GM19239 (cell line): ENCODE results near the gene GRID2.
"Not testable (repeated sequence)": the region's sequence is repeated elsewhere in the genome, so short reads cannot be mapped to it uniquely, and the experiment has no call there.

Experiments used
- DNase-seq: peaks from one replicate; pipeline ENCODE4 v3.0.0; 2011; ENCODE audit warnings: low spot score; ENCODE audit not compliant: insufficient read length
- FAIRE-seq: peaks from 2 replicates; lab custom pipeline; 2011; peaks lifted over from hg19 to GRCh38; lab: Jason Lieb, UNC

Gene GRID2

DNA sequence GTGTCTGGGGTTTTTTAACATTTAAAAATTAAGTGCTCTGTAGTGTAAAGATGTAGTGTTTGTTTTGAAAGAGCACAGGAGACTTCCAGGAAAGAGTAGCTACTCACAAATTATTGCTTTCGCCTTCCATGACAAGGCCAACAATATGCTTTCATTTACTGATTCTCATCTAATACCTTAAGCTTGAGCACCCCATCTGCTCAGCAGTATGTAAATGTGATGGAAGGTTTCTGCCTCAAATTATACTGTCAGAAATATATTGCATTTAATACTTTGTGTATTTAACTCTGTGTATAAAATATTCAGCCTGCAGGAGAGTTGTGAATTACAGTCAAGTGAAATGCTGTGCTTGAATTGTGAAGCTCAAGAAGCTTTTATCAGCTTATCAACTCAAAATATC is 1228.5 kb downstream of the GRID2 start:
- no peak for DNase-seq
- no peak for FAIRE-seq

DNA sequence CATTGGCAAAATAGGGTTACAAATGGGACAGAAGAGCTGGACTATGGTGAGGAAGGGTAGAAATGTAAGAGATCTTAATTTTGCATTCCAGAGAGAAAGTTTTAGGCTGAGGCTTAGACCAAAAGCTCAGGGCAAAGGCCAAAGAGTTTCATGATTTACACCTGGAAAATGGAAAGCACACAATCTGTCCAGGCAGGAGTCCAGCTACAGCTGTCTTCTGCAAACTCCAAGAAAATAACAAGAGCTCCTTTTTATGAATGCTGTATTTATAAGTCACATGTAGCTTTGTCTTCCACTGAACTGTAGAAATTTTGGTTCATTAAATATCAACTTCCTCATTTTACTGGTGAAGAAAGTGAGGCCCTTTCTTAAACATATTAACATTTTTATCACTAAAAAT is 1236.8 kb downstream of the GRID2 start:
- no peak for DNase-seq
- no peak for FAIRE-seq

DNA sequence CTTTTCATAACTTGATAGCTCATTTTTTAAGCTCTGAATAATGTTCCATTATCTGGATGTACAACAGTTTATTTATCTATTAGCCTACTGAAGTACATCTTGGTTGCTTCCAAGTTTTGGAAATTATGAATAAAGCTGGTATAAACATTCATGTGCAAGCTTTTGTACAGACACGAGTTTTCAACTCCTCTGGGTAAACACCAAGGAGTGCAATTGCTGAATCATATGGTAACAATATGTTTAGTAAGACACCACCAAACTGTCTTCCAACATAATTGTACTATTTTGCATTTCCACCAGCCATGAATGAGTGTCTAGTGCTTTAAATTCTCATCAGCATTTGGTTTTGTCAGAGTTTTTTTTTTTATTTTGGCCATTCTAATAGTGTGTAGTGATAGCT is 1258.1 kb downstream of the GRID2 start:
- DNase-seq: no peak
- FAIRE-seq: no peak

DNA sequence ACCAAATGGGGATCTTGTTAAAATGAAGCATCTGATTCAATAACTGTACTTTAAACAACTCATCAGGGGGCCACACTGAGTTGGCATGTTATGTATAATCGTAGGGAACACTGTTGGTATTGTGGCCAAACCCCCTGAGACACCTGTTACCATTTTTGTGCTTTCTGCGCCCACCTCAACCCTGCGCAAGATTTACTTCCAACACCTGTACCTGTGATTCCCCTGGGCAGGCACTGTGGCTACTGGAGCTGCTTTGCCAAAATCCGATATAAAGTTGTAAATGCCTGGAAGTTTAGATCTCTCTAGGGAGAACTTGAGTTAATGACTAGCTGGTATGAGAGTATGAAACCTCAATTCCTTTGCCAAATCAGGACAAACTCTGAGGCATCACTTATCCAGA is 1265.0 kb downstream of the GRID2 start:
- DNase-seq (no peak), FAIRE-seq (no peak)

DNA sequence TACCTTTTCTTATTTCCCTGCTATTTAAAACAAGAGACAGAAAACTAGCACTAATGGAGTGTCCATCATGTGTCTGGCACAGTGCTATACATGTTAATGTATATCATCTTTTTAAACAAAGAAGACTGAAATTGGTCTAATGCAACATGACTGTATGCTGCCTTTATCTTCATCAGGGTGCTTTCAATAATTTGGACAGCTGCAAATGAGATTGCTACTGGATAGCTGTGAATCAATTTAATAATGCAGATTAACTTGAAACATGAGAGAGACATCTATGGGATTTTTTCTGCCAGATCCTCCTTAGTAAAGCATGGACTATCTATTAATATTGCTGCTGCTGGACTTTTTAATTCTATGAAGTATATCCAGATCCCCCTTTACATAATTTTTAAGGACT is 1269.5 kb downstream of the GRID2 start:
- FAIRE-seq: no peak
- no peak for DNase-seq

DNA sequence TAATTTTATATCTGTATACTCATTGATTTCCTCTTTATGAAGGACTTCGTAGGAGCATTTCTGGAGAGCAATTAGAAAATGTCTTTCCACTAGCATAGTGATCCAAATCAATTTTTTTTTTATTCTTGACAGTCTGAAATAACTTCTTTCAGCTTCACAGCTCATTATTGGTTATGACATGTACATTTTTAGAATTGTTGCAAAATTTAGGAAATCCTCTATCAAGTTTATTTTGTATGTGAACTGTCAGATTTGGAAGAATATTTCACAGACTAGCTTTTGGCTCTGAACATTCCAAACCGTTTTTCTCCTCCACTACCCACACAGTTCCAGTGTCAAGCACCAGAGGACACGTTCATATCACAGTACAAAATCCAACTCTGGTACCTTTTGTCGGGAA is 1275.2 kb downstream of the GRID2 start:
- DNase-seq (no peak), FAIRE-seq (no peak)

DNA sequence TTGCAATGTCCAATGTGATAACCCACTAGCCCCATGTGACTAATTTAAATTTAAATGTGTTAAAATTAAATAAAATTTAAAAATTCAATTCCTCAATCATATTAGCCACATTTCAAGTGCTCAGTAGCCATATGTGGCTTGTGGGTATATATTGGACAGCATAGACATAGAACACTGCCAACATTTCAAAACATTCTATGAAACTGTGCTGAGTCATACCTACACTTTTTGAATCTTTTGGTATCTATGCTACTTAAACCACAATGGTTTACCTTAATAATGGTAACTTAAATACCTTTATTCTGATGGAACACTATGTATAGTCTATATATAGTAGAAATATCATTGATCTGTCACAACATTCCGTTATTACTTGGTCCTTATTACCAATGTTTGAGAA is 1301.4 kb downstream of the GRID2 start:
- no peak for DNase-seq
- no peak for FAIRE-seq

DNA sequence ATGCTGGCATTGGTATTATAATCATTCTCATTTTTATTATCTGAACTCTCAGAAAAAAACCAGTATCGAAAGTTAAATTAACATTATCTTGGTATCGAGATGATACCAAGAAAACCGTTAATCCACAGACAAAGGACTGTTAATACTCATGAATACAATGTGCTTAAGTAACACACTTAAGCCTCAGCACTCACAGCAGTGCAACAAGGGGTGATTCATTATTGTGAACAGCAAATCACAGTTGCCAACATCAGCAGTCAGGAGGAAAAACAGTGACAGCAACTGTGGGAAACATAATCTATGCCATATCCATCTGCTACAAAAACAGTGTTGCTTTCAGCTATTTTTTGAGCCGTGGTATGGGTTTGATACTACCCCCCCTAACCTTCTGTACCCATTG is 1313.8 kb downstream of the GRID2 start:
- FAIRE-seq (no peak), DNase-seq (no peak)

DNA sequence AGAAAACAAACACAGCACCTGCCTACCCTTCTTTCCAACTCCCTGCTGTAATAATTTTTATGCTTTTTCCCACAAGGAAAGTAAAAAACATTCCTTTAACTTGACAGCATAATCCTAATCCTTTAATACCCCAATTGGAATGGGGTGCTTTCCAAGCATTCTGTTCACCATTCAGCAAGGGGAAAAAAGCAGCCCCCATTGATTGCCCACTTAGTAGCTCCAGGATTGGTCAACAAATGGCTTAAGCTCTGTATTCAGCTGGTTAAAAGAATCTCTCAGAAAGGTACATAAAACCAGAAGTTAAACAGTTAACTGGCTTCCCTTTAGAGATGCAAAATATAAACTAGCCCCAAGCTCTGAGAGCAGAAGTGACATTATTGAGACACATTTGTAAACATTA is 1330.0 kb downstream of the GRID2 start:
- DNase-seq (no peak), FAIRE-seq (no peak)

DNA sequence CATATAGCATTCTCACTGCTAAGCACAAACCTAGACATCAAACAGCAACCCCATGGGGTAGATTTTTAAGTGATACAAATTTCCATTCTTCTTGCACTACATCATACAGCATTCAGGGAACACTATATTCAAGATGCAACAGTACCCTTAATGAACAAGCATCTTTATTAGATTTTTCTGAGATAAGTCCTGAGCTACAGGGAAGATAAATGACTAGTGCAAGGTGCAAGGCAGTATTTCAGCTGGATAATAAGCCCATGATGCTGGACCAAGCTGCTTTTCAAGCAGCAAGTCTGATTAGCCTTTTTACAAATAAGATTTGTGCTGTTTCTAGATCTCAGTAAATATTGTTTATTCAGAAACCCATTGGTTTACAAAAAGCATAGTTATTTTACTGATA is 1332.2 kb downstream of the GRID2 start:
- no peak for FAIRE-seq
- no peak for DNase-seq

DNA sequence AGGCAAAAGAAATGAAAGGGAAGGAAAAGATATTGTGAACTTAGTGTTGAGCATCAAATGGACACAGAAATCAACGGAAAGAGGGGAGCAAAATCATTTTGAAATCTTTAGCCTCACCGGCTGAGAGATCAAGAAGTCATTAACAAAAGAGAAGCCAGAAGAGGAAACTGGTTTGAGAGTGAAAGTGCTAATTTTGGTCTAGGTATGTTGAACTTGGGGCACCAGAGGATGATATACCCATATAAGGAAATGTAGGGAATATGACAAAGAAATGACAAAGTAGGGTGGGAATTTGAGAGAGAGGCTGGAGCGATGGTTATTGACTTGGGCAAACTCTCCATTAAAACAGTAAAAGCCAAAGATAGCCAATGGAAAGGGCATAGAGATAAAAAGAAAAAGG is 1341.4 kb downstream of the GRID2 start:
- DNase-seq: no peak

DNA sequence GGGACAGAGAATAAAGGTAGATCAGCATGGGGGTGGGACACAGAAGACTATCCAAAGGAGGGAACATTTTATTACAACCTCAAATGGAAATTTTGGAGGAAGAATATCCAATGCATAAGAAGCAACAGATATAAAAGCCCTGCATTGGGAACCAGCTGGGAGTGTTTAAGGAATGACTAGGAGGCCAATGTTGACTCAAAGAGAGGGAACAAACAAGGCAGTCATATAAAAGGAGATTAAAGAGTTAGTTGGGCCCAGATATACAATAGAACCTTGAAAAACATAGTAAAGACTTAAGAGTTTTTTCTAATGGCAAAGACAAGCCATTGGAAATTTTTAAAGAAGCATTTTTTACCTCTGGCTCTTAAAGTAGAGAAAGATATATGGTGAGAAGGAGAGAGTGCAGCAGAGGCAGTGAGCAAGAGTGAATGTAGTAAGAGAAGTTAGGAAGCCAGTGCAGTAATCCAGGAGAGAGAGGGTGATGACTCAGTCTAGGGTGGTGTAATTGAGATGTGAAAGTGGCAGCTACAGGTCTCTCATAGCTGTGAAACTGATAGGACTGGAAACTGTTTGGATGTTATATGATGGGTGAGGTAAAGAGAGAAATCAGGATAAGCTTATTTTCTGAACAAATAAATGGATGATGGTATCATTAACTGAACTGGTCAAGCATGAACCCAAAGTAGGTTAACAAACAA is 1342.6 kb downstream of the GRID2 start:
- FAIRE-seq (no peak), DNase-seq (no peak)

More for the DNA sequence above, 1341.4 kb downstream of the GRID2 start:
- FAIRE-seq: no peak

DNA sequence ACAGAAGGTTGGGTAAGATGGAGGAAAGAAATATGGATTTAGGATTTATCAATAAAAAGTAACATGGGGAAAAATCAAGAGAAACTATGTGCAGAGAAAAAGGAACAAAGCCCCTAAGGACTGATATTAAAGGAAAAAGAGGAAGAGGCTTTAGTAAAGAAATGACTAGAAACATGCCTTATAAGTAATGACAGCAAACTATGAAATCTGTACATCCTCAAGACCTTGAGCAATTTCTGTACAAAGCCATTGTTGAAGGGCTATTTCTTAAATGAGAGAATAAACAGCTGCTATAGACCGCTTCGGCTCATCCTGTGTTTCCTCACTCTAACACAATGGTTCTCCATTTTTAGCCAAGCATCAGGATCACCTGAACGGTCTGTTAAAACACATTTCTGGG is 1344.5 kb downstream of the GRID2 start:
- FAIRE-seq (no peak), DNase-seq (no peak)

DNA sequence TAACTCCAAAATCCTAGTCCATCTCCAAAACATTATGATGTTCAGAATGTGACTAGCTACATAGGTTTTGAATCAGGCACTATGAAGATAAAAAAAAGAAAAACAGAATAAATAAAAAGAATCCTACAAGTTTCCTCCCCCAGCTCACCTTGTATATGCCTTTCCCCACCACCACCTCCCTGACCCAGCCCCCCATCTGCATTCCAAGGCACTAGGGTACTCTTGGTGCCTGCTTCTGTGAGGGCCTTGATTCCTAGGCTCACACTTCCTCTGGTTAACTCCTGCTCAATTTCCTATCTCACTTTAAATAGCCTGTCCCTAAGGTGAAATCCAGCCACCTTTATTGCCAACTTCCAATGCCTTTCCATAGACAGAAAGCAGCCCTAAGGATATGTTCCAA is 1346.1 kb downstream of the GRID2 start:
- FAIRE-seq (no peak), DNase-seq (no peak)

DNA sequence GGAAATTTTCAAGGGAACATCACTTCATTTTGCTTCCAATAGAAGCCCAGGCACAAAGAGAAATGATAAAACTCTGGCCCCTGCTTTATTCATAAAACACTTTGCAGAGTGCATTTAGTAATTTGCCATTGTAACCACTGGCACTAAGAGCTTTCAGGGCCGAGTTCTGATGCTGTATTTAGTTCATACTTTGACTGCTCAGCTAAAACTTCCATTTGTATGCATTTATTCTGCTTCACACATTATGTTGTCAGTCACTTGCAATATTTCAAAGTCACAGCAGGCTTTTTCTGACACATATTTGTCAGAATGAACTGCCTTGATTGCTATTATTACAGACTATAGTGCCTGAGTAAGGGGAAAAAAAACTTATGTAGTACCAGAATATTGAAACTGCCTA is 1350.4 kb downstream of the GRID2 start:
- no peak for FAIRE-seq

DNA sequence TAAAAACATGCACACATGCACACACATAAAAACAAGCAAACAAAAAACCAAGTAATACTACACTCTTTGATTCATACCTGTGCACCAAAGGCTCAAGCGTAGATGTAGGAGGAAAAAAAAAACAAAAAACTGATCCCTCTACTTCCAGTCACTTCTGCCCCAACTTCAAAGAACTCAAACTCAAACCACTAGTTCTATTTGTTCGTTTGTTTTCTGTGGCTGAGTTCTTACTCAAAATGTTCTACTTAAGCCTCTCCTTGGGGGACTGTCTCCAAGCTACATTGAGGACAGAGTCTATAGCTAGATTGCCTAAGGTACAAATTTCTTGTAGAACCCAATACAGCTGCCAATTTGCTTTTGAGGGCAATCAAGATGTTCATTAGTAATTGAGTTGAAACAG is 1353.8 kb downstream of the GRID2 start:
- FAIRE-seq: no peak
- DNase-seq: no peak

More for the DNA sequence above, 1350.4 kb downstream of the GRID2 start:
- no peak for DNase-seq

DNA sequence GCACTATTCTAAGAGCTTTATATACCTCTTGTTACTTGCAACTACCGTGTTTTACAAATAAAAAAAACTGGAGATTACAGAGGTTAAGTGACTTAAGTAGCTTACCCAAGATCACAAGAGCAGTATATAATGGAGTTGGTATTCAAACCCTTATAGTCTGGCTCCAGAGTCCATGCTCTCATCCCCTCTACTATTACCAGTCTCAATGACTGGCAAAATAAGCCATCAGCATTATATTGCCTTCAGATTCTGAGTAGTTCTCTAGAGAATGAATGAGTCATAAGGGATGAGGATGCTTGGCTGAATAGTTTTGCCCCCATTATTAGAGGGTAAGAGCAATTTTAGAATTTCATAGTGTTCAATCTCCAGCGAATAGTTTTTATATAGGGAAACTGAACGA is 1354.7 kb downstream of the GRID2 start:
- no peak for FAIRE-seq
- no peak for DNase-seq

DNA sequence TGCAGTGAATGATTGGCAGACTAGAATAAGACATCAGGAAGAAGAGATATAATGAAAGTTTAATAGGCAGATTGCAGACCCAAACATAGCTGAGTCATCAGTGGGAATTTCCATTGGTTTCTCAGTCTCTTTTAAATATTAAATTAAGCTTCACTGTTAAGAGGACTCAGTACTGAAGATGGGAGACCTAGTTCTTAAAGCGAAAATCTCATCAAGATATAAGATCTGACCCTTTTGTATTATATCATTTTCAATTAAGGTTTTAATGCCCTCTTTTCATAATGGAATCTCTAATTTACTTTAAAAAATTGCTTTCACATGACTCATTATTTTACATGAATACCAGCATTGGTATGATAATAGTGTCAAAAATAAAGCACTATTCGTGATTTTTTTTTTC is 1355.9 kb downstream of the GRID2 start:
- DNase-seq: no peak
- no peak for FAIRE-seq

DNA sequence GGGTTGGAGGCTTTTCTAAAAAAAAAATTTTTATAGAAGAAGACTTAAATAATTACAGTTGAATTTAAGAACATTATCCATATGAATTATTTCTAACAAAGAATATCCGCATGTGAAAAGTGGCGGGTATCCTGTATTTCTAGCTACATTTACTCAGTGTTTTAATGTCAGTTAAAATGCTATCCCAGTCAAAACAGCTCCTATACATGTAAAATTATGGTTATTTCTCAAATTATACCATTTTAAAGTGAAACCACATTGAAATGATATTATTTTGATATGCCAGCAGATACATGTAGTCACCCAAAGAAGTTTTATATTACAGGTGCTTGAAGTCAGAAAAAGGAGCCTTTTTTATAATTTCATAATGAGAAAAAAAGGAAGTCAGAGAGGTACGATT is 1356.3 kb downstream of the GRID2 start:
- DNase-seq: no peak
- no peak for FAIRE-seq

DNA sequence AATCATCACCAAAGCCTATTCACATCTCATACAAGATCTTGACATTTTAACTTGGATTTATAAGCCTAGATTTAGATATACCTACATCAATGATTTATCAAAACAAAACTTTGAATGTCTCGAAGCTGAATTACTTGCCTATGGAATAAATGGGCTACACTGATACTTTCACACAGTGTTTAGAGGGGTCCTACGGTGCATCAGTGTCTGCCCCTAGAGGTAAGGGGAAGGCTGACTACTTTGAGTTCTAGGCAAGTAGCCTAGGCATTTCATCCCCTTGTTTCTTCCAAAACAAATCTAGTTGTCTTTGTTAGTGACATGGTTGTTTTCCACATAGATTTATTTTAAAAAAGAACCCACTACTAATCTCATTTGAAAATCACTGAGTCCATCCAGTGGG is 1366.7 kb downstream of the GRID2 start:
- DNase-seq (no peak), FAIRE-seq (no peak)

DNA sequence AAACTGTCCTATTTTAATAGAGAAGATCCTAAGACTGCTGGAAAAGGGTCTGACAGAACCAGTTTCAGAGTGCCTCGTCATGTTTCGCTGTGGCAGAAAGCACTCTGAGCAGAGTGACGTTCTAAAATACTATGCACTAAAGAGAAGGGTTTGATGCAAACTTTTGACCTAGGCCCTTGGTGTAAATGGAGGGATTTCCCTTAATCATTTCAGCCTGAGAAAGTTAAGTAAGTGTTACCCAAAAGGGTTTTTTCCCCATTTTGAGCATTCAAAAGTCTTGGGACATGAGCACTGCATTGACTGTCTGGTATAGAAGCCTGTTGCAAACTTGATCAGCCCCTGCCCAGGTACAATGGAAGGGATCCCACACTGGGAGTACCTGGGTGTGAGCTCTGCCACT is 1367.3 kb downstream of the GRID2 start:
- DNase-seq: no peak
- no peak for FAIRE-seq

DNA sequence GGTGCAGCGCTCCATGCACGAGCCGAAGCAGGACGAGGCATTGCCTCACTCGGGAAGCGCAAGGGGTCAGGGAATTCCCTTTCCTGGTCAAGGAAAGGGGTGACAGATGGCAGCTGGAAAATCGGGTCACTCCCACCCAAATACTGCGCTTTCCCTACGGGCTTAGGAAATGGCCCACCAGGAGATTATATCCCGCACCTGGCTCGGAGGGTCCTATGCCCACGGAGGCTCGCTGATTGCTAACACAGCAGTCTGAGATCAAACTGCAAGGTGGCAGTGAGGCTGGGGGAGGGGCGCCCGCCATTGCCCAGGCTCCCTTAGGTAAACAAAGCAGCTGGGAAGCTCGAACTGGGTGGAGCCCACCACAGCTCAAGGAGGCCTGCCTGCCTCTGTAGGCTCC is 1373.2 kb downstream of the GRID2 start:
- not testable (repeated sequence) for DNase-seq, FAIRE-seq

DNA sequence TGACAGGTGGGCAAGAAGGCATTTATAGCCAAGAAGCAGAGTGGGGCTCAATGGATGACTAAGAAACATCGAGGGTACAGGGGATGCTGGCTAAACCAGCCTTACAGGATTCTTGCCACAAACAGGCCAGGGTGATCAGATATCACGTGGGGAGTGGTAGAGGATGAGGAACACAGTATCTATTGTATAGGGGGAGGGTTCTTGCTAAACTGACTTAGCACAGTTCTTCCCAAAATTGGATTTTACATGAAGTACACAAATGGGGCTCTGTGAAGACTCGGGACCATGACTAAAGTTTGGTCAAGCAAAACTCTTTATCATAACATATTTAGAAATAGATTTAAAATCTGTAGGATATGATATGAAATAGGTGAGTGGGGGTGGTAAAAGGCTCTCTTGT is 1380.8 kb downstream of the GRID2 start:
- DNase-seq (no peak), FAIRE-seq (no peak)
